NCI-H2196 treated with DMSO at 0.1 percent for 48 hours (cell line): ENCODE data around the gene MRPL39.

Experiments
- DNase-seq: peaks from one replicate; lab custom pipeline; 2025; ENCODE audit not compliant: unreplicated experiment; lab: John Stamatoyannopoulos, UW

The MRPL39 gene

GRCh38 chr21:25541042-25541441 is 66.2 kb downstream of the MRPL39 start:
- no peak for DNase-seq

DNA sequence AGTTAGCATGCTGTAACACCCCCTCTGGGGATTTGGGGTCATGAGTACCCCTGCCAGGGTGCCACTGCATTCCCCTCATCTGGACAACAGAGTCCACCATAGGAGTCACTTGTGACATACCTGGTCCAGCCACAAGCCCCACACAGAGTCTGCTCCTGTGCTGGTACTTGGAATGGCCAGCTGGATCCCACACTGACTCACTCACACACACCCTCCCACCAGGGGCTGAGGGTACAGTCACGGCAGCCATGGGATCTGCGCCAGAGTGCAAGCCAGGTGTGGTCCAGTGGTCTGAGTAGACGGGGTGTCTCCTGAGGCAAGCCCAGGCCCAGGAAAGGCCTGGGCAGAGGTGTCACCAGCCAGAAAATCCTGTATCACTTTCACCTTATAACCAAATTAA is 67.7 kb downstream of the MRPL39 start:
- DNase-seq, result no peak

DNA sequence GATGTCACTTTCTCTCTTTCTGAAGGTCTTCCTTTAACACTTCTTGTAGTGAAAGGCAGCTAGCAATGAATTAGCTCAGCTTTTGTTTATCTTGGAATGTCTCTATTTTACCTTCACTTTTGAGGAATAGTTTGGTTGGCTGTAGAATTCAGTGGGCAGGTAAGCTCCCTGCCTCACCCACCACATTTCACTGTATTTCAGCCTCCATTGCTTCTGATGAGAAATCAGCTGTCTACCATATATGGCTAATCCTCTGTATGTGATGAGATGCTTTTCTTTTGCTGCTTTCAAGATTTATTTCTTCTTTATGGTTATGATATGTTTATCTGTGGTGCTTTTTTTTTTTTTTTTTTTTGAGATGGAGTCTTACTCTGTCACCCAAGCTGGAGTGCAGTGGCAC is 70.1 kb downstream of the MRPL39 start:
- no peak for DNase-seq

DNA sequence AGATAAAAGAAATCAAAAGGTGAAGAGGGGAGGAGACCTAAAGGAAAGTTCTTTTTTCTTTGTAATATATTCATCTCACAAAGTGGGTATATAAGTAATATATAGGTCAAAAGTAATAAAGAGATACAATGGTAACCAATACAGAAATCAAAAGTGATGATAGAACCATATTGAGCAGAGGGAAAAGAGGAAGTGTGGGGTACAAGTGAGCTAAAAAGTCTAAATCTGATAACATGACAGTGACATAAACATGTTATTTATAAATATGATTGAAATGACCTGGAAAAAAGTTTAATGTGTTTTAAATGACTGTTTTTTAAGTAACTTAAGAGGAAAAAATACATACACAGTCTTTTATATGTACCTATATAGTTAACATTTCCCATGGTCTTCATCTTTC is 70.5 kb downstream of the MRPL39 start:
- DNase-seq, result no peak

DNA sequence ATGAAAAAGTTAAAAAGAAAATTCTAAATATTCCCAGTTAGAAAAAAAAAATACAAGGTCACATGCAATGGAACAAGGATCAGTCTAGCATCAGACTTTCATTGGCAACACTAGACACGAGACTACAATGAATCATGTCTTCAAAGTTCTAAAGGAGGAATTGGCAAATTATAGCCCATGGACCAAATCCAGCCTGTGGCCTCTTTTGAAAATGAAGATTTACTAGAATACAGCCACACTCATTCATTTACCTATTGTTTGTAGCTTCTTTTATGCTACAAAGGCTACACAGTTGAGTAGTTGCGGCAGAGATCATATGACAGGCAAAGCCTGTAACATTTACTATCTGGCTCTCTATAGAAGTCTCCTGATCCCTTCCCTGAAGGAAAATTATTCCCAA is 71.4 kb downstream of the MRPL39 start:
- DNase-seq, result no peak
